Parathyroid adenoma (tissue), 2 donors: ENCODE results near the gene LUZP4.

Experiments
- H2AFZ ChIP-seq: fragments of 300-600 bp; sonication (generic); one replicate; pipeline ENCODE4 v1.7.0; 2017; ENCODE audit warnings: antibody characterized with exemption, mild to moderate bottlenecking
- H3K27ac ChIP-seq: fragments of 300-600 bp; sonication (generic); one replicate; pipeline ENCODE4 v1.7.0; 2017
- H3K27me3 ChIP-seq: fragments of 300-600 bp; sonication (generic); one replicate; pipeline ENCODE4 v1.7.0; 2017; ENCODE audit warnings: low read length; ENCODE audit not compliant: control insufficient read depth, insufficient read depth
- H3K36me3 ChIP-seq: fragments of 300-600 bp; sonication (generic); one replicate; pipeline ENCODE4 v1.7.0; 2017; ENCODE audit warnings: low read length; ENCODE audit not compliant: control insufficient read depth, insufficient read depth
- H3K4me1 ChIP-seq: fragments of 300-600 bp; sonication (generic); one replicate; pipeline ENCODE4 v1.7.0; 2017; ENCODE audit warnings: control low read depth
- H3K4me2 ChIP-seq: fragments of 300-600 bp; sonication (generic); one replicate; pipeline ENCODE4 v1.7.0; 2017; ENCODE audit warnings: low read length
- H3K4me3 ChIP-seq: fragments of 300-600 bp; sonication (generic); one replicate; pipeline ENCODE4 v1.7.0; 2017; ENCODE audit warnings: low read depth, low read length
- H3K79me2 ChIP-seq: fragments of 300-600 bp; sonication (generic); one replicate; pipeline ENCODE4 v1.7.0; 2017; ENCODE audit warnings: control low read depth
- H3K9ac ChIP-seq: fragments of 300-600 bp; sonication (generic); one replicate; pipeline ENCODE4 v1.7.0; 2017; ENCODE audit warnings: mild to moderate bottlenecking
- H3K9me3 ChIP-seq: fragments of 300-600 bp; sonication (generic); one replicate; pipeline ENCODE4 v1.7.0; 2017; ENCODE audit warnings: low read length; ENCODE audit not compliant: control insufficient read depth
- TF ChIP-seq, protein P1 (sequence below): fragments of 300-600 bp; sonication (generic); IDR thresholded peaks from one replicate; pipeline ENCODE4 v1.7.0; 2017; ENCODE audit warnings: antibody characterized with exemption, mild to moderate bottlenecking
- donor health status: primary hyperparathyroidism.

LUZP4 gene

DNA sequence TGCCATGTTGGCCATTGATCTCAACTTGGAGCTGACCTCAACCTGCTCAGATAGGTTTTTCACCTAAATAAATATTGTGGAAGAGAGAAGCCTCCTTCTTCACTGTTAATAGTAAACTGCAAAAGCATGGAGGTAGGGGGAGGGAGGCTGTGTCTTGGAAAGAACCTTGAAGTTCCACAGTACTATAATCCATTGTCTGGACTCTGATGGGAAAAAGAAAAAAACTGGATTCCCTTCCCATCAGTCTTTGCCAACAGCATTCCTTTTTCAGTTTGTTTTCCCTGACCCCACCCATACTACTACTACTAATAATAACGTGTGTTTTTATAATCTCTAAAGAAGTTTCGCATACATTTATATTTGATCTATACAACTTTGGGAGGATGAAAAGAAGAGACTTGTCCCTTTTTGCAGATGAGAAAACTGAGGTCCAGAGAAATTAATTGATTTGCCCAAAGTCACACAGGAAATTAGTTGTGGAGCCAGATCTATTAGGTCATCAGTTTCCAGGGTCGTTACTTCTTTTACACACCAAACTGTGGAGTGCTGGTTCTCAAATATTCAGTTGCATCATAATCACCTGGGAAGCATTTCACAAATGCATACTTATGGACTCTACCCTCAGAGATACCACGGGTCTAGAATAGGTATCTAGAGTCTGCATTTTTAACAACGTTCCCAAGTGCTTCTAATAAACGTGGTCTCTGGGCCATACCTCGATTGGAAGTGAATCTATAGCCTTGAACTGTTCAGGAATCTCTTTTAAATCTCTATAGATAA is 59.1 kb downstream of the LUZP4 start:
- no peaks in the 10 kb centered on the region for H3K36me3 ChIP-seq
- H3K4me3 ChIP-seq = no peak overlapping the region
- no peak overlapping the region for H3K27ac ChIP-seq
- peaks cover 6% of the 10 kb centered on the region for H3K4me1 ChIP-seq
- TF ChIP-seq, protein P1, sequence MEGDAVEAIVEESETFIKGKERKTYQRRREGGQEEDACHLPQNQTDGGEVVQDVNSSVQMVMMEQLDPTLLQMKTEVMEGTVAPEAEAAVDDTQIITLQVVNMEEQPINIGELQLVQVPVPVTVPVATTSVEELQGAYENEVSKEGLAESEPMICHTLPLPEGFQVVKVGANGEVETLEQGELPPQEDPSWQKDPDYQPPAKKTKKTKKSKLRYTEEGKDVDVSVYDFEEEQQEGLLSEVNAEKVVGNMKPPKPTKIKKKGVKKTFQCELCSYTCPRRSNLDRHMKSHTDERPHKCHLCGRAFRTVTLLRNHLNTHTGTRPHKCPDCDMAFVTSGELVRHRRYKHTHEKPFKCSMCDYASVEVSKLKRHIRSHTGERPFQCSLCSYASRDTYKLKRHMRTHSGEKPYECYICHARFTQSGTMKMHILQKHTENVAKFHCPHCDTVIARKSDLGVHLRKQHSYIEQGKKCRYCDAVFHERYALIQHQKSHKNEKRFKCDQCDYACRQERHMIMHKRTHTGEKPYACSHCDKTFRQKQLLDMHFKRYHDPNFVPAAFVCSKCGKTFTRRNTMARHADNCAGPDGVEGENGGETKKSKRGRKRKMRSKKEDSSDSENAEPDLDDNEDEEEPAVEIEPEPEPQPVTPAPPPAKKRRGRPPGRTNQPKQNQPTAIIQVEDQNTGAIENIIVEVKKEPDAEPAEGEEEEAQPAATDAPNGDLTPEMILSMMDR = no peak
- no peaks in the 10 kb centered on the region for H3K27me3 ChIP-seq
- H2AFZ ChIP-seq = no peak overlapping the region
- no peak overlapping the region for H3K4me2 ChIP-seq
- H3K9ac ChIP-seq = no peak overlapping the region
- H3K9me3 ChIP-seq = no peaks in the 10 kb centered on the region
- no peaks in the 10 kb centered on the region for H3K79me2 ChIP-seq

DNA sequence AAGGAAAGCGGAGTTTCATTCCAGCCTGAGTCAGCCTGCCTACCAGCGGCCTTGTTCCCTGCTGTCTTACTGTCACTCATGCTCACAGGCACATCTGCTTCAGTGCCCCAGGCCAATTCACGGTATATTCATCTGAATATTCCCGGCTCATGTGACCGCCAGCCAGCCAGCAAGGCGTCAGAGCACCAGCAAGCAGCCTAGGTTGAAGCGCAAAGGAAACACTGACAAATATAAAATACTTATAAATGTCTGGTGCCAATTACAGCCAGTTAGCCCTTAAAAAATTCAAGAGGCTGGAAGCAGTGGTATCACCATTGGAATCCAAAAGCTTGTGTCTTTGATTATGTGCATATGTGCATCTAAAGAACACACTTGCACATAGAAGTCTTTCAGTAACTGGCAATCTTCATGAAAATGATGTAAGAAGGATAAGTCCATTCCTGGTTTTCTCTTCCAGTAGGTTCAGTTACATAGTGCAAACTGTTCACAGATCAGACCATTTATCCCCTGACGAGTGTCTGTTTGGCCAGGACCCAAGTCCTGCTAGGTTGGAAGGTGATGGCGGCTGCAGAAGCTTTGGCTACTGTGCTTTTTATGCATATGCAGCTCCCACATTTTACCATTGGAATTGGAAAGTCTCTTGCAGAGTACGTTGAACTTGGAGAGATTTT is 61.3 kb downstream of the LUZP4 start:
- H3K27ac ChIP-seq = no peak overlapping the region
- H3K9ac ChIP-seq = no peak overlapping the region
- no peaks in the 10 kb centered on the region for H3K36me3 ChIP-seq
- no peak overlapping the region for H2AFZ ChIP-seq
- TF ChIP-seq, protein P1 = no peak
- no peaks in the 10 kb centered on the region for H3K27me3 ChIP-seq
- no peaks in the 10 kb centered on the region for H3K9me3 ChIP-seq
- H3K4me3 ChIP-seq = no peak overlapping the region
- no peaks in the 10 kb centered on the region for H3K4me1 ChIP-seq
- no peak overlapping the region for H3K4me2 ChIP-seq
- no peaks in the 10 kb centered on the region for H3K79me2 ChIP-seq

DNA sequence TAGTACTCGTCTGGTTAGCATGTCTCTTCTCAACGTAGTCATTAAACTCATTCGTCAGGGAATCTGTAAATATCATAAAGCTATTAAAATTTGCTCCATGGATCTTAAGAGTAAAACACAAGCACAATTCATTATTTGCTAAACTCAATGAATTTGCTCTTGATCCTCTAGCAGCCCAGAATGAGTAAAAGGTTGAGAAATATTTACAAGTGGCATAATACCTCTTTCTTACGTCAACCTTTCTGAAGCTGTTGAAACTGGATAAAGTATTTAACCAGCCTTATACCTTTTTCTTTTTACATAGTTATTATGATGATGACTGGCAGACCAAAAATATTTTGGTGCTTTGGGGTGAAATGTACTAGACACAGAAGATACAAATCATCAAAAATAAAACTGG is 66.9 kb downstream of the LUZP4 start:
- Histone ChIP-seq H3K4me2 (no peak overlapping the region), H3K9me3 (no peaks in the 10 kb centered on the region), H3K9ac (no peak overlapping the region), H2AFZ (no peak overlapping the region), H3K4me1 (no peaks in the 10 kb centered on the region), H3K79me2 (no peaks in the 10 kb centered on the region), H3K27ac (no peak overlapping the region), H3K4me3 (no peak overlapping the region), H3K36me3 (no peaks in the 10 kb centered on the region), H3K27me3 (no peaks in the 10 kb centered on the region)
- TF ChIP-seq, protein P1 = no peak
